IMR-90 (cell line): ENCODE data around the gene ADGRG4. TPM values are rescaled to one million over a fixed set of nuclear protein-coding genes. Genes with fewer than 3 reads are reported as not detected.

Experiments
- ATAC-seq: fragments of 200-7000 bp; cut with Tn5 transposase; 2 replicates; pipeline ENCODE4 v1.9.1; 2020; ENCODE audit warnings: low read depth, mild to moderate bottlenecking, moderate library complexity
- BruUV-seq: library from RNA; stranded (reverse); fragments of 400-500 nt; replicated peaks from 2 replicates; lab custom pipeline; 2021; lab: Mats Ljungman, UMichigan
- CTCF ChIA-PET: fragments of 300-600 bp; formaldehyde crosslinking; extraction: SDS; loops from one replicate; lab custom pipeline; 2021; ENCODE audit warnings: antibody characterized with exemption; lab: Yijun Ruan, JAX
- POLR2A ChIA-PET: fragments of 300-600 bp; sonication (Branson Sonifier 250); formaldehyde crosslinking; loops from one replicate; lab custom pipeline; 2022; ENCODE audit warnings: antibody characterized with exemption; ENCODE audit not compliant: unreplicated experiment; lab: Charles Lee
- DNase-seq: peaks from one replicate; pipeline ENCODE4 v3.0.0; 2013
- H2AFZ ChIP-seq: replicated peaks from 2 replicates; pipeline ENCODE3; 2013; ENCODE audit warnings: low read length, mild to moderate bottlenecking; ENCODE audit not compliant: poor library complexity
- H2AK5ac ChIP-seq: 2 replicates; pipeline ENCODE4 v1.6.1; 2013; ENCODE audit warnings: low read depth, low read length, inconsistent platforms
- H2AK9ac ChIP-seq: replicated peaks from 2 replicates; pipeline ENCODE3; 2013; ENCODE audit warnings: mild to moderate bottlenecking, low read depth, low read length, moderate library complexity; ENCODE audit not compliant: poor library complexity
- H2BK120ac ChIP-seq: 2 replicates; pipeline ENCODE4 v1.6.1; 2013; ENCODE audit warnings: low read depth, low read length, inconsistent platforms
- H2BK15ac ChIP-seq: 3 replicates; pipeline ENCODE4 v1.6.1; 2013; ENCODE audit warnings: low read depth, low read length, inconsistent platforms
- H2BK20ac ChIP-seq: 2 replicates; pipeline ENCODE4 v1.6.1; 2013; ENCODE audit warnings: low read depth, mild to moderate bottlenecking, inconsistent platforms, low read length, moderate library complexity
- H2BK5ac ChIP-seq: 2 replicates; pipeline ENCODE4 v1.6.1; 2013; ENCODE audit warnings: mild to moderate bottlenecking, low read depth, low read length, inconsistent platforms; ENCODE audit not compliant: poor library complexity, severe bottlenecking
- H3K14ac ChIP-seq: replicated peaks from 2 replicates; pipeline ENCODE4 v1.6.1; 2013; ENCODE audit warnings: low read depth, low read length, inconsistent platforms
- H3K18ac ChIP-seq: 2 replicates; pipeline ENCODE4 v1.6.1; 2013; ENCODE audit warnings: low read depth, low read length, control low read depth
- H3K23ac ChIP-seq: 2 replicates; pipeline ENCODE4 v1.6.1; 2013; ENCODE audit warnings: low read depth, low read length, inconsistent platforms
- H3K27ac ChIP-seq: 2 replicates; pipeline ENCODE4 v1.5.1; 2013; ENCODE audit warnings: mild to moderate bottlenecking, control low read depth, low read length; ENCODE audit not compliant: insufficient read depth
- H3K27me3 ChIP-seq: 2 replicates; pipeline ENCODE4 v1.6.1; 2013; ENCODE audit warnings: low read length; ENCODE audit not compliant: control insufficient read depth, insufficient read depth
- H3K36me3 ChIP-seq: 2 replicates; pipeline ENCODE4 v1.6.1; 2013; ENCODE audit warnings: low read length, mixed read lengths; ENCODE audit not compliant: control insufficient read depth, insufficient read depth
- H3K4ac ChIP-seq: 2 replicates; pipeline ENCODE4 v1.6.1; 2013; ENCODE audit warnings: low read depth, low read length, inconsistent platforms
- H3K4me1 ChIP-seq: 2 replicates; pipeline ENCODE4 v1.6.1; 2013; ENCODE audit warnings: low read length, mixed read lengths; ENCODE audit not compliant: control insufficient read depth, insufficient read depth
- H3K4me2 ChIP-seq: 2 replicates; pipeline ENCODE4 v1.6.1; 2013; ENCODE audit warnings: low read depth, mild to moderate bottlenecking, control low read depth, low read length, moderate library complexity
- H3K4me3 ChIP-seq: 2 replicates; pipeline ENCODE4 v1.5.1; 2013; ENCODE audit warnings: low read depth, mild to moderate bottlenecking, control low read depth, low read length, moderate library complexity; ENCODE audit not compliant: insufficient read depth
- H3K56ac ChIP-seq: 2 replicates; pipeline ENCODE4 v1.6.1; 2013; ENCODE audit warnings: low read length, inconsistent platforms; ENCODE audit not compliant: insufficient read depth; ENCODE audit errors: extremely low read depth
- H3K79me1 ChIP-seq, 2 experiments: 2 replicates each; pipeline ENCODE4 v1.6.1; 2013; ENCODE audit warnings: low read length in 2 of 2, inconsistent platforms in 1 of 2, low read depth in 1 of 2
- H3K9ac ChIP-seq: 2 replicates; pipeline ENCODE4 v1.6.1; 2013; ENCODE audit warnings: low read depth, low read length, control low read depth
- H3K9me1 ChIP-seq: 2 replicates; pipeline ENCODE4 v1.6.1; 2013; ENCODE audit warnings: low read length, inconsistent platforms; ENCODE audit not compliant: insufficient read depth
- H3K9me3 ChIP-seq: 2 replicates; pipeline ENCODE4 v1.6.1; 2013; ENCODE audit warnings: low read length; ENCODE audit not compliant: control insufficient read depth, insufficient read depth
- H4K20me1 ChIP-seq: 2 replicates; pipeline ENCODE4 v1.6.1; 2013; ENCODE audit warnings: low read length, inconsistent platforms; ENCODE audit not compliant: insufficient read depth
- H4K5ac ChIP-seq: 2 replicates; pipeline ENCODE4 v1.6.1; 2013; ENCODE audit warnings: mild to moderate bottlenecking, low read depth, low read length, control low read depth
- H4K8ac ChIP-seq, 2 experiments: 2 replicates each; pipeline ENCODE4 v1.6.1; 2013; ENCODE audit warnings: low read depth in 2 of 2, low read length in 2 of 2, control low read depth in 1 of 2, inconsistent platforms in 1 of 2
- H4K91ac ChIP-seq: 2 replicates; pipeline ENCODE4 v1.6.1; 2013; ENCODE audit warnings: low read depth, low read length, inconsistent platforms; ENCODE audit not compliant: insufficient read depth
- BHLHE40 ChIP-seq: fragments of 150-350 bp; IDR thresholded peaks from 2 replicates; pipeline ENCODE4 v1.6.1; 2016; ENCODE audit warnings: mild to moderate bottlenecking, low read depth, low read length
- CEBPB ChIP-seq: IDR thresholded peaks from 2 replicates; pipeline ENCODE4 v1.6.1; 2012; ENCODE audit warnings: low read depth, low read length, improper control_type of control experiment
- CHD1 ChIP-seq: IDR thresholded peaks from 2 replicates; pipeline ENCODE4 v1.6.1; 2012; ENCODE audit warnings: low read depth, low read length, improper control_type of control experiment
- ELK1 ChIP-seq: fragments of 150-350 bp; IDR thresholded peaks from 2 replicates; pipeline ENCODE4 v1.6.1; 2016; ENCODE audit warnings: low read depth, mild to moderate bottlenecking, low read length, moderate library complexity, borderline replicate concordance
- FOS ChIP-seq: fragments of 150-350 bp; IDR thresholded peaks from 2 replicates; pipeline ENCODE4 v1.6.1; 2016; ENCODE audit warnings: low read depth, low read length
- MAFK ChIP-seq: IDR thresholded peaks from 2 replicates; pipeline ENCODE4 v1.6.1; 2012; ENCODE audit warnings: low read depth, low read length, improper control_type of control experiment
- MAZ ChIP-seq: IDR thresholded peaks from 2 replicates; pipeline ENCODE4 v1.6.1; 2012; ENCODE audit warnings: low read depth, mild to moderate bottlenecking, low read length, improper control_type of control experiment, moderate library complexity, borderline replicate concordance
- MXI1 ChIP-seq: IDR thresholded peaks from 2 replicates; pipeline ENCODE4 v1.6.1; 2012; ENCODE audit warnings: low read depth, mild to moderate bottlenecking, low read length, moderate library complexity, borderline replicate concordance
- NFE2L2 ChIP-seq: fragments of 150-350 bp; IDR thresholded peaks from 2 replicates; pipeline ENCODE4 v1.6.1; 2016; ENCODE audit warnings: low read depth, mild to moderate bottlenecking, low read length
- POLR2A ChIP-seq: IDR thresholded peaks from 2 replicates; pipeline ENCODE4 v1.6.1; 2012; ENCODE audit warnings: mild to moderate bottlenecking, low read depth, low read length
- RAD21 ChIP-seq: IDR thresholded peaks from 2 replicates; pipeline ENCODE4 v1.6.1; 2012; ENCODE audit warnings: low read length, improper control_type of control experiment
- RCOR1 ChIP-seq: IDR thresholded peaks from 2 replicates; pipeline ENCODE4 v1.6.1; 2012; ENCODE audit warnings: mild to moderate bottlenecking, low read length, improper control_type of control experiment; ENCODE audit not compliant: insufficient replicate concordance
- RFX5 ChIP-seq: IDR thresholded peaks from 2 replicates; pipeline ENCODE4 v1.8.0; 2012; ENCODE audit warnings: low read depth, mild to moderate bottlenecking, low read length, moderate library complexity
- SMC3 ChIP-seq: fragments of 150-350 bp; IDR thresholded peaks from 2 replicates; pipeline ENCODE4 v1.6.1; 2016; ENCODE audit warnings: low read depth, mild to moderate bottlenecking, antibody characterized with exemption, low read length, moderate library complexity
- USF2 ChIP-seq: fragments of 150-350 bp; IDR thresholded peaks from 2 replicates; pipeline ENCODE4 v1.6.1; 2017; ENCODE audit warnings: mild to moderate bottlenecking, antibody characterized with exemption, low read length, low read depth
- WGBS, 2 experiments: methylation state at CpG; one replicate each; pipeline versions ENCODE4 v1.1.5 to v1.1.7; 2013; ENCODE audit warnings: missing lambda C conversion rate in 2 of 2; ENCODE audit not compliant: insufficient read length in 1 of 2; ENCODE audit errors: extremely low coverage in 2 of 2; 5-methylcytosine and 5-hydroxymethylcytosine counted together
- dilution Hi-C: fragments of 300-500 bp; cut with HindIII; formaldehyde crosslinking; loops from one replicate; pipeline ENCODE4 v1.14.3; 2018; ENCODE audit warnings: low sequenced_read_pairs; ENCODE audit not compliant: unreplicated experiment
- in situ Hi-C: fragments of 300-500 bp; cut with MboI; formaldehyde crosslinking; loops from 3 replicates; pipeline ENCODE4 v1.14.3; 2019; ENCODE audit warnings: low sequenced_read_pairs, inconsistent platforms, mixed read lengths
- intact Hi-C: fragments of 100-400 bp; cut with micrococcal nuclease; formaldehyde crosslinking; loops from 2 replicates; pipeline ENCODE4 v1.10.0; 2022
- polyA plus RNA-seq, 3 experiments: library from polyadenylated mRNA; depleted of rRNA; stranded (reverse); fragments of >200 nt; gene quantifications; 2 replicates each; pipeline ENCODE4 v1.2.3, GENCODE V29; 2012; ENCODE audit warnings: low replicate concordance in 1 of 3
- total RNA-seq: library from RNA; depleted of rRNA; stranded (reverse); fragments of >200 nt; gene quantifications from 2 replicates; pipeline ENCODE4 v1.2.3, GENCODE V29; 2012
- TF ChIP-seq, protein P1 (sequence below): conservative IDR thresholded peaks from 2 replicates; pipeline ENCODE4 v1.5.1; 2012; ENCODE audit warnings: mild to moderate bottlenecking, low read depth, low read length, improper control_type of control experiment

The ADGRG4 gene
- total and polyA plus RNA-seq, 2 of the 4 experiments (the other 2 are of a cell fraction): under 0.01 TPM; not detected in 1

- intact Hi-C loops (loop anchor here (10.0 kb wide), 1 partner anchor 184 kb away; no protein-coding TSS in a partner anchor), dilution Hi-C loops (no loop called here), in situ Hi-C loops (no loop called here)
- H3K36me3 ChIP-seq: no peaks in the 10 kb centered on the region
- TF ChIP-seq RCOR1: no peak
- no peak for TF ChIP-seq RFX5
- TF ChIP-seq CEBPB: no peak
- TF ChIP-seq USF2: no peak
- no peak for TF ChIP-seq NFE2L2
- TF ChIP-seq SMC3: no peak
- no peak for TF ChIP-seq CHD1
- no peak for TF ChIP-seq RAD21
- TF ChIP-seq FOS: no peak
- TF ChIP-seq, protein P1, sequence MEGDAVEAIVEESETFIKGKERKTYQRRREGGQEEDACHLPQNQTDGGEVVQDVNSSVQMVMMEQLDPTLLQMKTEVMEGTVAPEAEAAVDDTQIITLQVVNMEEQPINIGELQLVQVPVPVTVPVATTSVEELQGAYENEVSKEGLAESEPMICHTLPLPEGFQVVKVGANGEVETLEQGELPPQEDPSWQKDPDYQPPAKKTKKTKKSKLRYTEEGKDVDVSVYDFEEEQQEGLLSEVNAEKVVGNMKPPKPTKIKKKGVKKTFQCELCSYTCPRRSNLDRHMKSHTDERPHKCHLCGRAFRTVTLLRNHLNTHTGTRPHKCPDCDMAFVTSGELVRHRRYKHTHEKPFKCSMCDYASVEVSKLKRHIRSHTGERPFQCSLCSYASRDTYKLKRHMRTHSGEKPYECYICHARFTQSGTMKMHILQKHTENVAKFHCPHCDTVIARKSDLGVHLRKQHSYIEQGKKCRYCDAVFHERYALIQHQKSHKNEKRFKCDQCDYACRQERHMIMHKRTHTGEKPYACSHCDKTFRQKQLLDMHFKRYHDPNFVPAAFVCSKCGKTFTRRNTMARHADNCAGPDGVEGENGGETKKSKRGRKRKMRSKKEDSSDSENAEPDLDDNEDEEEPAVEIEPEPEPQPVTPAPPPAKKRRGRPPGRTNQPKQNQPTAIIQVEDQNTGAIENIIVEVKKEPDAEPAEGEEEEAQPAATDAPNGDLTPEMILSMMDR: no peak
- TF ChIP-seq MXI1: no peak
- no peak for TF ChIP-seq MAZ
- TF ChIP-seq BHLHE40: no peak
- no peak for TF ChIP-seq POLR2A
- no peak for TF ChIP-seq ELK1
- TF ChIP-seq MAFK: no peak
- H2BK5ac ChIP-seq: no peak overlapping the region
- H3K4me1 ChIP-seq: no peaks in the 10 kb centered on the region
- no peak overlapping the region for H3K56ac ChIP-seq
- no peak overlapping the region for H3K27ac ChIP-seq
- no peak overlapping the region for H2AK9ac ChIP-seq
- H3K4me3 ChIP-seq: no peak overlapping the region
- no peak overlapping the region for H4K91ac ChIP-seq
- ChIA-PET POLR2A (no interaction called here), CTCF (no interaction called here)
- H2BK15ac ChIP-seq: no peak overlapping the region
- H3K9ac ChIP-seq: no peak overlapping the region
- H3K79me1 ChIP-seq: no peaks in the 10 kb centered on the region
- H2AFZ ChIP-seq: no peak overlapping the region
- DNase-seq (no peak), ATAC-seq (no peak)
- no peaks in the 10 kb centered on the region for H3K9me1 ChIP-seq
- no CpG with 5 or more reads among the region's 2 CpGs for WGBS, 2 experiments
- no peak overlapping the region for H3K18ac ChIP-seq
- H3K14ac ChIP-seq: no peak overlapping the region
- H3K4me2 ChIP-seq: no peak overlapping the region
- H4K8ac ChIP-seq: no peak overlapping the region
- peaks cover 4% of the 10 kb centered on the region; the same call in 1 of the 2 replicates for H3K27me3 ChIP-seq
- no peak overlapping the region for H3K4ac ChIP-seq
- H3K9me3 ChIP-seq: no peaks in the 10 kb centered on the region
- H2AK5ac ChIP-seq: no peak overlapping the region
- no TSS peak for BruUV-seq
- no peaks in the 10 kb centered on the region for H4K20me1 ChIP-seq
- H2BK20ac ChIP-seq: no peak overlapping the region
- H2BK120ac ChIP-seq: no peak overlapping the region
- H4K5ac ChIP-seq: no peak overlapping the region
- no peak overlapping the region for H3K23ac ChIP-seq
Observed at GRCh38 chrX:136390921-136391320, 90.2 kb downstream of the ADGRG4 start.
